ENCODE measurements around the gene ITGB8.

Gene ITGB8

GRCh38 chr7:20307901-20308300, 22.8 kb upstream of the ITGB8 start:
- DNase-seq (ENCODE audit: low read depth in 2 of 2), result no peak

- DNase-seq (ENCODE audit: low read depth in 2 of 2), result no peak
Observed at GRCh38 chr7:20310301-20310700, 20.4 kb upstream of the ITGB8 start.

GRCh38 chr7:20310963-20311742, 19.5 kb upstream of the ITGB8 start:
- no peak for DNase-seq (ENCODE audit: low read depth in 2 of 2)

GRCh38 chr7:20311743-20312042, 19.0 kb upstream of the ITGB8 start:
- no peak for DNase-seq (ENCODE audit: low read depth in 2 of 2)

- DNase-seq (ENCODE audit: low read depth in 2 of 2), result no peak
Observed at GRCh38 chr7:20312562-20312961, 18.1 kb upstream of the ITGB8 start.

- DNase-seq (ENCODE audit: low read depth in 2 of 2), result no peak
Observed at GRCh38 chr7:20313626-20314025, 17.1 kb upstream of the ITGB8 start.

GRCh38 chr7:20314198-20314597, 16.5 kb upstream of the ITGB8 start:
- DNase-seq (ENCODE audit: low read depth in 2 of 2), result no peak

- no peak for DNase-seq (ENCODE audit: low read depth in 2 of 2)
Observed at GRCh38 chr7:20316706-20317105, 14.0 kb upstream of the ITGB8 start.

- no peak for DNase-seq (ENCODE audit: low read depth in 2 of 2)
Observed at GRCh38 chr7:20317413-20317812, 13.3 kb upstream of the ITGB8 start.

GRCh38 chr7:20318933-20319332, 11.8 kb upstream of the ITGB8 start:
- no peak for DNase-seq (ENCODE audit: low read depth in 2 of 2)

- no peak for DNase-seq (ENCODE audit: low read depth in 2 of 2)
Observed at GRCh38 chr7:20320322-20320721, 10.4 kb upstream of the ITGB8 start.

GRCh38 chr7:20320786-20321185, 9.9 kb upstream of the ITGB8 start:
- DNase-seq (ENCODE audit: low read depth in 2 of 2), result no peak

GRCh38 chr7:20323595-20323994, 7.1 kb upstream of the ITGB8 start:
- DNase-seq (ENCODE audit: low read depth in 2 of 2), result no peak

GRCh38 chr7:20326342-20326741, 4.4 kb upstream of the ITGB8 start:
- DNase-seq (ENCODE audit: low read depth in 2 of 2), result no peak

- no peak for DNase-seq (ENCODE audit: low read depth in 2 of 2)
Observed at GRCh38 chr7:20327055-20327454, 3.6 kb upstream of the ITGB8 start.

- no peak for DNase-seq (ENCODE audit: low read depth in 2 of 2)
Observed at GRCh38 chr7:20328027-20328426, 2.7 kb upstream of the ITGB8 start.

GRCh38 chr7:20328692-20329091, 2.0 kb upstream of the ITGB8 start:
- DNase-seq (ENCODE audit: low read depth in 2 of 2), result no peak

- no peak for DNase-seq (ENCODE audit: low read depth in 2 of 2)
Observed at GRCh38 chr7:20329389-20330238, 1.1 kb upstream of the ITGB8 start.

- peak in 1 of 2 experiments; percentile 25 for DNase-seq (ENCODE audit: low read depth in 2 of 2)
Observed at GRCh38 chr7:20330928-20331909, 519 bp downstream of the ITGB8 start.

GRCh38 chr7:20331910-20332813, 1.5 kb downstream of the ITGB8 start:
- DNase-seq (ENCODE audit: low read depth in 2 of 2), result no peak

GRCh38 chr7:20338285-20338684, 7.6 kb downstream of the ITGB8 start:
- no peak for DNase-seq (ENCODE audit: low read depth in 2 of 2)

All from stimulated activated CD4-positive, alpha-beta T cell treated with anti-CD3 and anti-CD28 coated beads, Interleukin-12 subunit alpha, Interleukin-12 subunit beta, amount 100 ng/mL, for 24 hours (primary cell).